A549 (cell line): ENCODE measurements around the gene PXDC1. TPM values are rescaled to one million over a fixed set of nuclear protein-coding genes. Genes with fewer than 3 reads are reported as not detected.

ENCODE experiments used
- ATAC-seq, 2 experiments: fragments of 200-7000 bp in 1 of 2; fragments of >200 bp in 1 of 2; cut with Nextera tagmentation in 1 of 2; cut with Tn5 transposase in 1 of 2; 3 replicates each; pipeline versions ENCODE4 v1.8.0 to v1.9.1; 2018 to 2020; ENCODE audit warnings: mild to moderate bottlenecking in 1 of 2, moderate library complexity in 1 of 2
- CTCF ChIA-PET: fragments of 300-600 bp; sonication (Branson Sonifier 250); formaldehyde crosslinking; extraction: SDS; loops from one replicate; lab custom pipeline; 2021; ENCODE audit warnings: antibody characterized with exemption, inconsistent platforms; lab: Yijun Ruan, JAX
- POLR2A ChIA-PET: fragments of 350-600 bp; formaldehyde crosslinking; extraction: SDS; loops from one replicate; lab custom pipeline; 2021; ENCODE audit warnings: antibody characterized with exemption, inconsistent platforms; lab: Yijun Ruan, JAX
- DNase-seq, 2 experiments: peaks; one replicate each; pipeline versions ENCODE4 v3.0.0 to v3.0.0-alpha.2; 2011 to 2016; ENCODE audit warnings: low read depth in 1 of 2, low spot score in 1 of 2
- FAIRE-seq: peaks from 2 replicates; lab custom pipeline; 2011; peaks lifted over from hg19 to GRCh38; lab: Jason Lieb, UNC
- H3K27ac ChIP-seq, 2 experiments: fragments of >200 bp; sonication (Bioruptor Twin); formaldehyde crosslinking; 3 replicates each; pipeline ENCODE4 v1.5.1; 2016 to 2017
- H3K4me1 ChIP-seq: fragments of >200 bp; sonication (Bioruptor Twin); formaldehyde crosslinking; 3 replicates; pipeline ENCODE4 v1.6.1; 2016
- H3K4me2 ChIP-seq: fragments of >200 bp; sonication (Bioruptor Twin); formaldehyde crosslinking; 3 replicates; pipeline ENCODE4 v1.6.1; 2016
- H3K4me3 ChIP-seq: fragments of >200 bp; sonication (Bioruptor Twin); formaldehyde crosslinking; 3 replicates; pipeline ENCODE4 v1.5.1; 2016
- H3K9me3 ChIP-seq: fragments of >200 bp; sonication (Bioruptor Twin); formaldehyde crosslinking; 3 replicates; pipeline ENCODE4 v1.6.1; 2016
- CBX2 ChIP-seq: fragments of 200-600 bp; sonication (generic); IDR thresholded peaks from 2 replicates; pipeline ENCODE4 v1.6.1; 2016; ENCODE audit warnings: low read depth, mild to moderate bottlenecking, borderline replicate concordance
- CBX8 ChIP-seq: fragments of 200-600 bp; sonication (generic); IDR thresholded peaks from 2 replicates; pipeline ENCODE4 v1.6.1; 2016
- CHD2 ChIP-seq: fragments of 150-350 bp; IDR thresholded peaks from 2 replicates; pipeline ENCODE4 v1.6.1; 2014; ENCODE audit warnings: low read length; ENCODE audit not compliant: partially characterized antibody
- CHD4 ChIP-seq: fragments of 200-600 bp; sonication (generic); IDR thresholded peaks from 2 replicates; pipeline ENCODE4 v1.6.1; 2016; ENCODE audit warnings: antibody characterized with exemption, mild to moderate bottlenecking, borderline replicate concordance
- CTCF ChIP-seq: fragments of >200 bp; sonication (Bioruptor Twin); formaldehyde crosslinking; IDR thresholded peaks from 3 replicates; pipeline ENCODE4 v1.5.1; 2016
- EHF ChIP-seq: fragments of 250-450 bp; sonication (Bioruptor Pico); IDR thresholded peaks from 2 replicates; pipeline ENCODE4 v1.5.0; 2020; ENCODE audit warnings: mild to moderate bottlenecking
- ELK1 ChIP-seq: fragments of 150-350 bp; IDR thresholded peaks from 2 replicates; pipeline ENCODE4 v1.6.1; 2014; ENCODE audit warnings: low read depth, mild to moderate bottlenecking, low read length
- FOSB ChIP-seq: fragments of 250-450 bp; sonication (Bioruptor Pico); IDR thresholded peaks from 2 replicates; pipeline ENCODE4 v1.5.0; 2020; ENCODE audit warnings: mild to moderate bottlenecking, moderate library complexity
- FOSL2 ChIP-seq, 2 experiments: fragments of 450-650 bp in 1 of 2; fragments of >200 bp in 1 of 2; sonication (Bioruptor Twin) in 1 of 2; formaldehyde crosslinking; IDR thresholded peaks; 2 replicates each; pipeline versions ENCODE4 v1.5.0 to v1.6.1; 2016 to 2020; ENCODE audit warnings: mild to moderate bottlenecking in 1 of 2, moderate library complexity in 1 of 2
- HDAC2 ChIP-seq: fragments of 200-600 bp; sonication (generic); IDR thresholded peaks from 2 replicates; pipeline ENCODE4 v1.6.1; 2016
- HOXB13 ChIP-seq: fragments of 250-450 bp; sonication (Bioruptor Pico); IDR thresholded peaks from 2 replicates; pipeline ENCODE4 v1.5.0; 2020; ENCODE audit warnings: low read depth, mild to moderate bottlenecking, moderate library complexity
- KDM5A ChIP-seq: fragments of 200-600 bp; sonication (generic); IDR thresholded peaks from 2 replicates; pipeline ENCODE4 v1.6.1; 2016; ENCODE audit warnings: antibody characterized with exemption, mild to moderate bottlenecking
- MAFK ChIP-seq: fragments of 450-650 bp; IDR thresholded peaks from 2 replicates; pipeline ENCODE4 v1.6.1; 2014; ENCODE audit not compliant: partially characterized antibody
- MYC ChIP-seq: IDR thresholded peaks from 2 replicates; pipeline ENCODE4 v1.6.1; 2012; ENCODE audit warnings: mild to moderate bottlenecking, inconsistent platforms, low read length, improper control_type of control experiment, borderline replicate concordance
- NPAS2 ChIP-seq: fragments of 250-450 bp; sonication (Bioruptor Pico); IDR thresholded peaks from 2 replicates; pipeline ENCODE4 v1.8.0; 2022; ENCODE audit warnings: mild to moderate bottlenecking, moderate library complexity, borderline replicate concordance
- PHF8 ChIP-seq: fragments of 200-600 bp; sonication (generic); IDR thresholded peaks from 2 replicates; pipeline ENCODE4 v1.6.1; 2016; ENCODE audit warnings: low read depth, mild to moderate bottlenecking, antibody characterized with exemption, moderate library complexity, borderline replicate concordance
- POLR2A ChIP-seq: IDR thresholded peaks from 2 replicates; pipeline ENCODE4 v1.6.1; 2012; ENCODE audit warnings: mild to moderate bottlenecking, low read length
- POLR2AphosphoS2 ChIP-seq: conservative IDR thresholded peaks from 2 replicates; pipeline ENCODE4 v1.6.1; 2012; ENCODE audit warnings: low read length, improper control_type of control experiment, inconsistent platforms
- RFX5 ChIP-seq: fragments of 450-650 bp; IDR thresholded peaks from 2 replicates; pipeline ENCODE4 v1.7.1; 2014; ENCODE audit warnings: antibody characterized with exemption, mild to moderate bottlenecking, moderate library complexity
- TFCP2L1 ChIP-seq: fragments of 250-450 bp; sonication (Bioruptor Pico); IDR thresholded peaks from 2 replicates; pipeline ENCODE4 v1.5.0; 2021; ENCODE audit warnings: mild to moderate bottlenecking
- TP53 ChIP-seq: fragments of 250-450 bp; sonication (Bioruptor Pico); IDR thresholded peaks from 2 replicates; pipeline ENCODE4 v1.5.0; 2021; ENCODE audit warnings: mild to moderate bottlenecking, moderate library complexity
- ZNF302 ChIP-seq: fragments of 250-450 bp; sonication (Bioruptor Pico); IDR thresholded peaks from 2 replicates; pipeline ENCODE4 v1.9.0; 2021; ENCODE audit warnings: inconsistent platforms, mild to moderate bottlenecking, moderate library complexity
- WGBS: methylation state at CpG from one replicate; pipeline ENCODE4 v1.1.6; 2017; ENCODE audit errors: missing lambda C conversion rate; 5-methylcytosine and 5-hydroxymethylcytosine counted together
- polyA plus RNA-seq, 4 experiments: library from polyadenylated mRNA; depleted of rRNA in 3 of 4; stranded (reverse); fragments of >200 nt; fragmentation: RNase III in 1 of 4; extraction: RNeasy Plus Mini Kit Qiagen cat#74134 plus additional on column Dnase treatment in 1 of 4; gene quantifications; 2 replicates in 3 of 4; 3 replicates in 1 of 4; pipeline ENCODE4 v1.2.3, GENCODE V29; 2011 to 2017
- TF ChIP-seq, protein P1 (sequence below): fragments of 250-450 bp; sonication (Bioruptor Pico); IDR thresholded peaks from 2 replicates; pipeline ENCODE4 v1.5.0; 2021; ENCODE audit warnings: mild to moderate bottlenecking, moderate library complexity, borderline replicate concordance
- TF ChIP-seq, protein P2 (sequence below): IDR thresholded peaks from 2 replicates; pipeline ENCODE4 v1.6.1; 2012; ENCODE audit warnings: low read depth, borderline replicate concordance

The PXDC1 gene
- polyA plus RNA-seq, 2 of the 4 experiments (the other 2 are of a cell fraction) = 2.5 to 6.6 TPM

- H3K9me3 ChIP-seq = no peaks in the 10 kb centered on the region
- POLR2A ChIA-PET = no interaction called here
- 100% methylated on average over 1 of the region's 8 CpGs for WGBS
- no peak for TF ChIP-seq CHD2
- TF ChIP-seq ELK1 = no peak
- TF ChIP-seq, protein P1, sequence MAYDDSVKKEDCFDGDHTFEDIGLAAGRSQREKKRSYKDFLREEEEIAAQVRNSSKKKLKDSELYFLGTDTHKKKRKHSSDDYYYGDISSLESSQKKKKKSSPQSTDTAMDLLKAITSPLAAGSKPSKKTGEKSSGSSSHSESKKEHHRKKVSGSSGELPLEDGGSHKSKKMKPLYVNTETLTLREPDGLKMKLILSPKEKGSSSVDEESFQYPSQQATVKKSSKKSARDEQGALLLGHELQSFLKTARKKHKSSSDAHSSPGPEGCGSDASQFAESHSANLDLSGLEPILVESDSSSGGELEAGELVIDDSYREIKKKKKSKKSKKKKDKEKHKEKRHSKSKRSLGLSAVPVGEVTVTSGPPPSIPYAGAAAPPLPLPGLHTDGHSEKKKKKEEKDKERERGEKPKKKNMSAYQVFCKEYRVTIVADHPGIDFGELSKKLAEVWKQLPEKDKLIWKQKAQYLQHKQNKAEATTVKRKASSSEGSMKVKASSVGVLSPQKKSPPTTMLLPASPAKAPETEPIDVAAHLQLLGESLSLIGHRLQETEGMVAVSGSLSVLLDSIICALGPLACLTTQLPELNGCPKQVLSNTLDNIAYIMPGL (CRISPR knock-in tag) = no peak
- TF ChIP-seq FOSL2 (IDR thresholded peaks at IDR 0.05) = no peak
- no peak for TF ChIP-seq FOSL2 (CRISPR knock-in tag; IDR thresholded peaks at IDR 0.05)
- no peak for TF ChIP-seq CHD4
- TF ChIP-seq TFCP2L1 (CRISPR knock-in tag) = no peak
- no peak for TF ChIP-seq TP53 (CRISPR knock-in tag)
- TF ChIP-seq CBX8 = no peak
- TF ChIP-seq POLR2A = no peak
- no peak for TF ChIP-seq CBX2
- no peak for TF ChIP-seq FOSB (CRISPR knock-in tag)
- no peak for TF ChIP-seq POLR2AphosphoS2
- no peak for TF ChIP-seq HOXB13 (CRISPR knock-in tag)
- no peak for TF ChIP-seq RFX5
- TF ChIP-seq, all 56 proteins: peak for 0
- DNase-seq (no peak), ATAC-seq (no peak), FAIRE-seq (no peak)
- Histone ChIP-seq H3K4me2 (no peak overlapping the region), H3K27ac (no peak overlapping the region), H3K4me3 (no peak overlapping the region), H3K4me1 (no peaks in the 10 kb centered on the region)
- CTCF ChIA-PET = interaction anchor here (6.4 kb wide), 1 partner anchor 9 kb away, joined by 28 read pairs; no protein-coding TSS in a partner anchor
Observed at GRCh38 chr6:3723251-3723650, 28.3 kb downstream of the PXDC1 start.

DNA sequence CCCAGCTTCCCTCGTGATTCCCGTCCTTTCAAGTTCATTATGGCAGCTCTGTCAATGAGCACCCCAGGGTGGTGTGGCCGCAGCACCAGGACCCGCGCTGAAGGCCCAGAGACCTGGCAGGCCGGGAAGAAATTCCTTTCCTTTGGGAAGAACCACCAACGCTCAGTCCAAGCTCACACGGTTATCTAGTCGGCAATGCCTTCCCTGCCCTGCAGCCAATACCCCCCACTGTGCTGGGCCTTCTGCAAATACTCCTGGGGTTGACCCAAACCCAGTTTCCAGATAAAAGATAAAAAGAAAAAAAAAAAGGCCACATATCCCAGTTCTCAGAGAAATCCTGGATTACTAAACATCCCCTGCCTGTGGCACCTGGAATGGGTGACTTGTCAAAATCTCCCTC, 28.7 kb downstream of the PXDC1 start:
- no peak overlapping the region for H3K4me2 ChIP-seq
- no peak overlapping the region for H3K4me3 ChIP-seq
- no peaks in the 10 kb centered on the region for H3K4me1 ChIP-seq
- CTCF ChIA-PET = interaction anchor here (6.4 kb wide), 1 partner anchor 10 kb away, joined by 28 read pairs; no protein-coding TSS in a partner anchor
- no peak for FAIRE-seq
- no peak for ATAC-seq
- POLR2A ChIA-PET = no interaction called here
- 80% methylated on average over 8 of the region's 9 CpGs for WGBS
- H3K9me3 ChIP-seq = no peaks in the 10 kb centered on the region
- no peak for TF ChIP-seq PHF8
- TF ChIP-seq, protein P2, sequence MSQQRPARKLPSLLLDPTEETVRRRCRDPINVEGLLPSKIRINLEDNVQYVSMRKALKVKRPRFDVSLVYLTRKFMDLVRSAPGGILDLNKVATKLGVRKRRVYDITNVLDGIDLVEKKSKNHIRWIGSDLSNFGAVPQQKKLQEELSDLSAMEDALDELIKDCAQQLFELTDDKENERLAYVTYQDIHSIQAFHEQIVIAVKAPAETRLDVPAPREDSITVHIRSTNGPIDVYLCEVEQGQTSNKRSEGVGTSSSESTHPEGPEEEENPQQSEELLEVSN = no peak
- TF ChIP-seq TP53 (CRISPR knock-in tag) = no peak
- TF ChIP-seq, all 56 proteins: peak for 0
- H3K27ac ChIP-seq = no peak overlapping the region
- no peak for DNase-seq

- ATAC-seq (no peak), FAIRE-seq (no peak), DNase-seq (no peak)
- TF ChIP-seq NPAS2 (CRISPR knock-in tag) (no peak), HDAC2 (no peak), FOSL2 (IDR thresholded peaks at IDR 0.05) (no peak), FOSL2 (CRISPR knock-in tag; IDR thresholded peaks at IDR 0.05) (no peak), MAFK (no peak), POLR2AphosphoS2 (no peak), MYC (no peak), KDM5A (no peak), CTCF (no peak), ZNF302 (CRISPR knock-in tag) (no peak), EHF (CRISPR knock-in tag) (no peak), CHD4 (no peak)
- TF ChIP-seq, protein P2 = no peak
- CTCF ChIA-PET = interaction anchor here (0.7 to 6.4 kb wide), 5 partner anchors 11 to 439 kb away, joined by 3 to 28 read pairs (median 3); no protein-coding TSS in a partner anchor
- H3K27ac ChIP-seq = no peak overlapping the region
- H3K4me3 ChIP-seq = no peak overlapping the region
- H3K9me3 ChIP-seq = no peaks in the 10 kb centered on the region
- POLR2A ChIA-PET = no interaction called here
- 88% methylated on average over 11 of the region's 11 CpGs for WGBS
- no peaks in the 10 kb centered on the region for H3K4me1 ChIP-seq
- H3K4me2 ChIP-seq = no peak overlapping the region
Observed at GRCh38 chr6:3721810-3722621, 29.5 kb downstream of the PXDC1 start.
